IMR-90 (cell line): ENCODE results near the gene MAGI2. TPM values are rescaled to one million over a fixed set of nuclear protein-coding genes. Genes with fewer than 3 reads are reported as not detected.

Source experiments
- ATAC-seq: fragments of 200-7000 bp; cut with Tn5 transposase; 2 replicates; pipeline ENCODE4 v1.9.1; 2020; ENCODE audit warnings: low read depth, mild to moderate bottlenecking, moderate library complexity
- BruUV-seq: library from RNA; stranded (reverse); fragments of 400-500 nt; replicated peaks from 2 replicates; lab custom pipeline; 2021; lab: Mats Ljungman, UMichigan
- CTCF ChIA-PET: fragments of 300-600 bp; formaldehyde crosslinking; extraction: SDS; loops from one replicate; lab custom pipeline; 2021; ENCODE audit warnings: antibody characterized with exemption; lab: Yijun Ruan, JAX
- POLR2A ChIA-PET: fragments of 300-600 bp; sonication (Branson Sonifier 250); formaldehyde crosslinking; loops from one replicate; lab custom pipeline; 2022; ENCODE audit warnings: antibody characterized with exemption; ENCODE audit not compliant: unreplicated experiment; lab: Charles Lee
- DNase-seq: peaks from one replicate; pipeline ENCODE4 v3.0.0; 2013
- H2AFZ ChIP-seq: replicated peaks from 2 replicates; pipeline ENCODE3; 2013; ENCODE audit warnings: low read length, mild to moderate bottlenecking; ENCODE audit not compliant: poor library complexity
- H2AK5ac ChIP-seq: 2 replicates; pipeline ENCODE4 v1.6.1; 2013; ENCODE audit warnings: low read depth, low read length, inconsistent platforms
- H2AK9ac ChIP-seq: replicated peaks from 2 replicates; pipeline ENCODE3; 2013; ENCODE audit warnings: mild to moderate bottlenecking, low read depth, low read length, moderate library complexity; ENCODE audit not compliant: poor library complexity
- H2BK120ac ChIP-seq: 2 replicates; pipeline ENCODE4 v1.6.1; 2013; ENCODE audit warnings: low read depth, low read length, inconsistent platforms
- H2BK15ac ChIP-seq: 3 replicates; pipeline ENCODE4 v1.6.1; 2013; ENCODE audit warnings: low read depth, low read length, inconsistent platforms
- H2BK20ac ChIP-seq: 2 replicates; pipeline ENCODE4 v1.6.1; 2013; ENCODE audit warnings: low read depth, mild to moderate bottlenecking, inconsistent platforms, low read length, moderate library complexity
- H2BK5ac ChIP-seq: 2 replicates; pipeline ENCODE4 v1.6.1; 2013; ENCODE audit warnings: mild to moderate bottlenecking, low read depth, low read length, inconsistent platforms; ENCODE audit not compliant: poor library complexity, severe bottlenecking
- H3K14ac ChIP-seq: replicated peaks from 2 replicates; pipeline ENCODE4 v1.6.1; 2013; ENCODE audit warnings: low read depth, low read length, inconsistent platforms
- H3K18ac ChIP-seq: 2 replicates; pipeline ENCODE4 v1.6.1; 2013; ENCODE audit warnings: low read depth, low read length, control low read depth
- H3K23ac ChIP-seq: 2 replicates; pipeline ENCODE4 v1.6.1; 2013; ENCODE audit warnings: low read depth, low read length, inconsistent platforms
- H3K27ac ChIP-seq: 2 replicates; pipeline ENCODE4 v1.5.1; 2013; ENCODE audit warnings: mild to moderate bottlenecking, control low read depth, low read length; ENCODE audit not compliant: insufficient read depth
- H3K27me3 ChIP-seq: 2 replicates; pipeline ENCODE4 v1.6.1; 2013; ENCODE audit warnings: low read length; ENCODE audit not compliant: control insufficient read depth, insufficient read depth
- H3K36me3 ChIP-seq: 2 replicates; pipeline ENCODE4 v1.6.1; 2013; ENCODE audit warnings: low read length, mixed read lengths; ENCODE audit not compliant: control insufficient read depth, insufficient read depth
- H3K4ac ChIP-seq: 2 replicates; pipeline ENCODE4 v1.6.1; 2013; ENCODE audit warnings: low read depth, low read length, inconsistent platforms
- H3K4me1 ChIP-seq: 2 replicates; pipeline ENCODE4 v1.6.1; 2013; ENCODE audit warnings: low read length, mixed read lengths; ENCODE audit not compliant: control insufficient read depth, insufficient read depth
- H3K4me2 ChIP-seq: 2 replicates; pipeline ENCODE4 v1.6.1; 2013; ENCODE audit warnings: low read depth, mild to moderate bottlenecking, control low read depth, low read length, moderate library complexity
- H3K4me3 ChIP-seq: 2 replicates; pipeline ENCODE4 v1.5.1; 2013; ENCODE audit warnings: low read depth, mild to moderate bottlenecking, control low read depth, low read length, moderate library complexity; ENCODE audit not compliant: insufficient read depth
- H3K56ac ChIP-seq: 2 replicates; pipeline ENCODE4 v1.6.1; 2013; ENCODE audit warnings: low read length, inconsistent platforms; ENCODE audit not compliant: insufficient read depth; ENCODE audit errors: extremely low read depth
- H3K79me1 ChIP-seq, 2 experiments: 2 replicates each; pipeline ENCODE4 v1.6.1; 2013; ENCODE audit warnings: low read length in 2 of 2, inconsistent platforms in 1 of 2, low read depth in 1 of 2
- H3K9ac ChIP-seq: 2 replicates; pipeline ENCODE4 v1.6.1; 2013; ENCODE audit warnings: low read depth, low read length, control low read depth
- H3K9me1 ChIP-seq: 2 replicates; pipeline ENCODE4 v1.6.1; 2013; ENCODE audit warnings: low read length, inconsistent platforms; ENCODE audit not compliant: insufficient read depth
- H3K9me3 ChIP-seq: 2 replicates; pipeline ENCODE4 v1.6.1; 2013; ENCODE audit warnings: low read length; ENCODE audit not compliant: control insufficient read depth, insufficient read depth
- H4K20me1 ChIP-seq: 2 replicates; pipeline ENCODE4 v1.6.1; 2013; ENCODE audit warnings: low read length, inconsistent platforms; ENCODE audit not compliant: insufficient read depth
- H4K5ac ChIP-seq: 2 replicates; pipeline ENCODE4 v1.6.1; 2013; ENCODE audit warnings: mild to moderate bottlenecking, low read depth, low read length, control low read depth
- H4K8ac ChIP-seq, 2 experiments: 2 replicates each; pipeline ENCODE4 v1.6.1; 2013; ENCODE audit warnings: low read depth in 2 of 2, low read length in 2 of 2, control low read depth in 1 of 2, inconsistent platforms in 1 of 2
- H4K91ac ChIP-seq: 2 replicates; pipeline ENCODE4 v1.6.1; 2013; ENCODE audit warnings: low read depth, low read length, inconsistent platforms; ENCODE audit not compliant: insufficient read depth
- BHLHE40 ChIP-seq: fragments of 150-350 bp; IDR thresholded peaks from 2 replicates; pipeline ENCODE4 v1.6.1; 2016; ENCODE audit warnings: mild to moderate bottlenecking, low read depth, low read length
- CEBPB ChIP-seq: IDR thresholded peaks from 2 replicates; pipeline ENCODE4 v1.6.1; 2012; ENCODE audit warnings: low read depth, low read length, improper control_type of control experiment
- FOS ChIP-seq: fragments of 150-350 bp; IDR thresholded peaks from 2 replicates; pipeline ENCODE4 v1.6.1; 2016; ENCODE audit warnings: low read depth, low read length
- MXI1 ChIP-seq: IDR thresholded peaks from 2 replicates; pipeline ENCODE4 v1.6.1; 2012; ENCODE audit warnings: low read depth, mild to moderate bottlenecking, low read length, moderate library complexity, borderline replicate concordance
- NFE2L2 ChIP-seq: fragments of 150-350 bp; IDR thresholded peaks from 2 replicates; pipeline ENCODE4 v1.6.1; 2016; ENCODE audit warnings: low read depth, mild to moderate bottlenecking, low read length
- POLR2A ChIP-seq: IDR thresholded peaks from 2 replicates; pipeline ENCODE4 v1.6.1; 2012; ENCODE audit warnings: mild to moderate bottlenecking, low read depth, low read length
- WGBS, 2 experiments: methylation state at CpG; one replicate each; pipeline versions ENCODE4 v1.1.5 to v1.1.7; 2013; ENCODE audit warnings: missing lambda C conversion rate in 2 of 2; ENCODE audit not compliant: insufficient read length in 1 of 2; ENCODE audit errors: extremely low coverage in 2 of 2; 5-methylcytosine and 5-hydroxymethylcytosine counted together
- dilution Hi-C: fragments of 300-500 bp; cut with HindIII; formaldehyde crosslinking; loops from one replicate; pipeline ENCODE4 v1.14.3; 2018; ENCODE audit warnings: low sequenced_read_pairs; ENCODE audit not compliant: unreplicated experiment
- in situ Hi-C: fragments of 300-500 bp; cut with MboI; formaldehyde crosslinking; loops from 3 replicates; pipeline ENCODE4 v1.14.3; 2019; ENCODE audit warnings: low sequenced_read_pairs, inconsistent platforms, mixed read lengths
- intact Hi-C: fragments of 100-400 bp; cut with micrococcal nuclease; formaldehyde crosslinking; loops from 2 replicates; pipeline ENCODE4 v1.10.0; 2022
- polyA plus RNA-seq, 3 experiments: library from polyadenylated mRNA; depleted of rRNA; stranded (reverse); fragments of >200 nt; gene quantifications; 2 replicates each; pipeline ENCODE4 v1.2.3, GENCODE V29; 2012; ENCODE audit warnings: low replicate concordance in 1 of 3
- total RNA-seq: library from RNA; depleted of rRNA; stranded (reverse); fragments of >200 nt; gene quantifications from 2 replicates; pipeline ENCODE4 v1.2.3, GENCODE V29; 2012
- TF ChIP-seq, protein P1 (sequence below): conservative IDR thresholded peaks from 2 replicates; pipeline ENCODE4 v1.5.1; 2012; ENCODE audit warnings: mild to moderate bottlenecking, low read depth, low read length, improper control_type of control experiment
- TF ChIP-seq, protein P2 (sequence below): fragments of 150-350 bp; IDR thresholded peaks from 2 replicates; pipeline ENCODE4 v1.6.1; 2017; ENCODE audit warnings: mild to moderate bottlenecking, antibody characterized with exemption, low read length, low read depth

MAGI2 gene
- total and polyA plus RNA-seq, 2 of the 4 experiments (the other 2 are of a cell fraction), result 2.5 to 17.9 TPM

DNA sequence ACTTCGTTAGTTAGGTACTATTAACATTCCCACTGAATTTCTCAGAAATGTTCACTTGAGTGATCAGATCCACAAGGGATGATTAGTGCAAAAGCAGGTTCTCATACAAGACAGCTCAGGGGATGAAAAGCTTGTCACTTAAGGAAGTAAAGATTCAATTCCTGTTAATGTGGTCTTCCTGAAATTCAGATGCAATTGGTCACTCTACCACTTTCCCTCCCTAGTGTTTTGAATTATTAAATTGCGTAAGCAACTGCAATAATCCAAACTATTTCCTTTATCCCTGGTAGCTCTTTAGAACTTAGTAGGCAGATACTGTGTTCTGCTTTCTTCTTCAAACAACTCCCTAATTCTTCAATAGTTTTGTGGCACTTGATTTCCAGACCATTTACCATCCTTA, 121.4 kb downstream of the MAGI2 start:
- CTCF ChIA-PET, result no interaction called here
- BruUV-seq, result no TSS peak
- H3K23ac ChIP-seq, result no peak overlapping the region
- H3K27me3 ChIP-seq, result no peaks in the 10 kb centered on the region
- POLR2A ChIA-PET, result no interaction called here
- no peak overlapping the region for H3K14ac ChIP-seq
- TF ChIP-seq, protein P1, sequence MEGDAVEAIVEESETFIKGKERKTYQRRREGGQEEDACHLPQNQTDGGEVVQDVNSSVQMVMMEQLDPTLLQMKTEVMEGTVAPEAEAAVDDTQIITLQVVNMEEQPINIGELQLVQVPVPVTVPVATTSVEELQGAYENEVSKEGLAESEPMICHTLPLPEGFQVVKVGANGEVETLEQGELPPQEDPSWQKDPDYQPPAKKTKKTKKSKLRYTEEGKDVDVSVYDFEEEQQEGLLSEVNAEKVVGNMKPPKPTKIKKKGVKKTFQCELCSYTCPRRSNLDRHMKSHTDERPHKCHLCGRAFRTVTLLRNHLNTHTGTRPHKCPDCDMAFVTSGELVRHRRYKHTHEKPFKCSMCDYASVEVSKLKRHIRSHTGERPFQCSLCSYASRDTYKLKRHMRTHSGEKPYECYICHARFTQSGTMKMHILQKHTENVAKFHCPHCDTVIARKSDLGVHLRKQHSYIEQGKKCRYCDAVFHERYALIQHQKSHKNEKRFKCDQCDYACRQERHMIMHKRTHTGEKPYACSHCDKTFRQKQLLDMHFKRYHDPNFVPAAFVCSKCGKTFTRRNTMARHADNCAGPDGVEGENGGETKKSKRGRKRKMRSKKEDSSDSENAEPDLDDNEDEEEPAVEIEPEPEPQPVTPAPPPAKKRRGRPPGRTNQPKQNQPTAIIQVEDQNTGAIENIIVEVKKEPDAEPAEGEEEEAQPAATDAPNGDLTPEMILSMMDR, result no peak
- TF ChIP-seq BHLHE40, result no peak
- no peak for TF ChIP-seq POLR2A
- no peak for TF ChIP-seq CEBPB
- TF ChIP-seq FOS, result no peak
- no peak for TF ChIP-seq NFE2L2
- TF ChIP-seq, protein P2, sequence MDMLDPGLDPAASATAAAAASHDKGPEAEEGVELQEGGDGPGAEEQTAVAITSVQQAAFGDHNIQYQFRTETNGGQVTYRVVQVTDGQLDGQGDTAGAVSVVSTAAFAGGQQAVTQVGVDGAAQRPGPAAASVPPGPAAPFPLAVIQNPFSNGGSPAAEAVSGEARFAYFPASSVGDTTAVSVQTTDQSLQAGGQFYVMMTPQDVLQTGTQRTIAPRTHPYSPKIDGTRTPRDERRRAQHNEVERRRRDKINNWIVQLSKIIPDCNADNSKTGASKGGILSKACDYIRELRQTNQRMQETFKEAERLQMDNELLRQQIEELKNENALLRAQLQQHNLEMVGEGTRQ, result no peak
- no peak for TF ChIP-seq MXI1
- in situ Hi-C loops (no loop called here), dilution Hi-C loops (no loop called here), intact Hi-C loops (no loop called here)
- H4K5ac ChIP-seq, result no peak overlapping the region
- no peak overlapping the region for H2AFZ ChIP-seq
- H3K4me2 ChIP-seq, result no peak overlapping the region
- H3K4me3 ChIP-seq, result no peak overlapping the region
- H4K91ac ChIP-seq, result no peak overlapping the region
- H3K18ac ChIP-seq, result no peak overlapping the region
- H2AK9ac ChIP-seq, result no peak overlapping the region
- no peaks in the 10 kb centered on the region for H3K9me3 ChIP-seq
- H4K8ac ChIP-seq, result no peak overlapping the region
- no peak for ATAC-seq
- no peak overlapping the region for H2BK20ac ChIP-seq
- no peaks in the 10 kb centered on the region for H3K4me1 ChIP-seq
- no peak overlapping the region for H2AK5ac ChIP-seq
- H2BK120ac ChIP-seq, result no peak overlapping the region
- H3K4ac ChIP-seq, result no peak overlapping the region
- H3K56ac ChIP-seq, result no peak overlapping the region
- no peaks in the 10 kb centered on the region for H4K20me1 ChIP-seq
- H2BK5ac ChIP-seq, result no peak overlapping the region
- no peak for DNase-seq
- H3K9ac ChIP-seq, result no peak overlapping the region
- H3K79me1 ChIP-seq, result peaks cover 5 to 6% of the 10 kb centered on the region in 2 experiments; a peak in 3 of 4 replicates
- no peak overlapping the region for H2BK15ac ChIP-seq
- WGBS, 2 experiments, result no CpG with 5 or more reads among the region's 2 CpGs
- H3K36me3 ChIP-seq, result no peaks in the 10 kb centered on the region
- no peaks in the 10 kb centered on the region for H3K9me1 ChIP-seq
- H3K27ac ChIP-seq, result no peak overlapping the region
